Activated naive CD4-positive, alpha-beta T cell (primary cell): Measurements from ENCODE around the gene XPO5.
"Not testable (repeated sequence)": the region's sequence is repeated elsewhere in the genome, so short reads cannot be mapped to it uniquely, and the experiment has no call there.

ENCODE experiments used
- DNase-seq, 4 experiments: peaks; one replicate each; lab custom pipeline; 2025; lab: John Stamatoyannopoulos, UW

The XPO5 gene

GRCh38 chr6:43584892-43585570 is 9.2 kb upstream of the XPO5 start:
- no peak for DNase-seq

GRCh38 chr6:43582911-43583310 is 7.1 kb upstream of the XPO5 start:
- DNase-seq: no peak

- DNase-seq: no peak
Measured at GRCh38 chr6:43579171-43579570, 3.3 kb upstream of the XPO5 start.

GRCh38 chr6:43578748-43579147 is 2.9 kb upstream of the XPO5 start:
- DNase-seq: no peak

GRCh38 chr6:43575105-43575771 is 600 bp downstream of the XPO5 start:
- DNase-seq: peak in 2 of 4 experiments; percentile 31 to 36

GRCh38 chr6:43572015-43572414 is 3.8 kb downstream of the XPO5 start:
- no peak for DNase-seq

GRCh38 chr6:43570876-43571441 is 4.9 kb downstream of the XPO5 start:
- no peak for DNase-seq

GRCh38 chr6:43559328-43559727 is 16.5 kb downstream of the XPO5 start:
- DNase-seq: no peak

- DNase-seq: not testable (repeated sequence)
Measured at GRCh38 chr6:43557620-43558019, 18.2 kb downstream of the XPO5 start.

GRCh38 chr6:43547222-43547621 is 28.6 kb downstream of the XPO5 start:
- no peak for DNase-seq

GRCh38 chr6:43544461-43544860 is 31.4 kb downstream of the XPO5 start:
- DNase-seq: no peak

- DNase-seq: no peak
Measured at GRCh38 chr6:43541774-43542471, 33.9 kb downstream of the XPO5 start.

- no peak for DNase-seq
Measured at GRCh38 chr6:43540507-43540906, 35.3 kb downstream of the XPO5 start.

GRCh38 chr6:43539409-43539808 is 36.4 kb downstream of the XPO5 start:
- DNase-seq: not testable (repeated sequence)

GRCh38 chr6:43538986-43539385 is 36.9 kb downstream of the XPO5 start:
- DNase-seq: not testable (repeated sequence)

GRCh38 chr6:43532201-43532600 is 43.6 kb downstream of the XPO5 start:
- DNase-seq: no peak

- DNase-seq: no peak
Measured at GRCh38 chr6:43524483-43524961, 51.3 kb downstream of the XPO5 start.

GRCh38 chr6:43523284-43523683 is 52.6 kb downstream of the XPO5 start:
- DNase-seq: no peak

- no peak for DNase-seq
Measured at GRCh38 chr6:43522547-43523261, 53.1 kb downstream of the XPO5 start.

- DNase-seq: no peak
Measured at GRCh38 chr6:43521836-43522235, 54.0 kb downstream of the XPO5 start.

- DNase-seq: no peak
Measured at GRCh38 chr6:43520097-43520496, 55.7 kb downstream of the XPO5 start.
